ENCODE data around the gene LMBRD2.

DNA sequence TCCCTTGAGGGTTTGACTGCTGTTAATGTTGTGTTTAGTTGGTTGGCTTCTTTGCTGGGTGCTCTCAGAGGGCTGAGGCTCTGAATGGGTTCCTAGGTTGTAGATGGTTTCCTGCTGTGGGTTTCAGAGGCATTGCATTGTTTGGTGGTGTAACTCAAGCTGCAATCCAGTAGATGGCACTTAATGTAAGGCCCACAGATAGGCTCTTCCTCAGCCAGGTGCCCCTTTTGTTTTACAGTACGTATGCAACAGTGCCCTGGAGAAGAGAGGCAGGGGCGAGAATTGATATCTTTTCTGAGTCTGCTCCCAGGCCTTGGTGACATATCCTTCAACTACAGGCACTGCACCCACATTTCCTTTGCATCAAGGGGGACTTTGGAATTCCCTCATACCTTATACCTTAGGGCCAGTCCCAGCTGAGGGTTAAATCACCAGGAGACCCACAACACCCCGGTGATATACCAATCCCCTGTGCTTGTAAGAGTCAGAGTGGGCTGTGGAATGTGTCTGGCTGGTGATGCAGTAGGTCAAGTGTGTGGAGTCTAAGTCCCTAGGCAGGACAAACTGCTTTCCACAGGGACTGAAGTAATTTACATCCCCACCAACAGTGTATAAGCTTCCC, 78.0 kb downstream of the LMBRD2 start:
- no peak for TF ChIP-seq POLR2A (IDR thresholded peaks at IDR 0.05)
- TF ChIP-seq CTCF (IDR thresholded peaks at IDR 0.05): no peak

All from gastroesophageal sphincter (tissue), 3 donors.